COLO829 (cell line): ENCODE results near the gene ADIPOR2.
"Not testable (repeated sequence)": the region's sequence is repeated elsewhere in the genome, so short reads cannot be mapped to it uniquely, and the experiment has no call there.

Experiments used
- DNase-seq: peaks from one replicate; pipeline ENCODE4 v3.0.0; 2012; ENCODE audit warnings: low spot score

The ADIPOR2 gene

GRCh38 chr12:1705774-1706631 is 15.1 kb downstream of the ADIPOR2 start:
- no peak for DNase-seq

GRCh38 chr12:1706632-1706980 is 15.7 kb downstream of the ADIPOR2 start:
- DNase-seq = no peak

DNA sequence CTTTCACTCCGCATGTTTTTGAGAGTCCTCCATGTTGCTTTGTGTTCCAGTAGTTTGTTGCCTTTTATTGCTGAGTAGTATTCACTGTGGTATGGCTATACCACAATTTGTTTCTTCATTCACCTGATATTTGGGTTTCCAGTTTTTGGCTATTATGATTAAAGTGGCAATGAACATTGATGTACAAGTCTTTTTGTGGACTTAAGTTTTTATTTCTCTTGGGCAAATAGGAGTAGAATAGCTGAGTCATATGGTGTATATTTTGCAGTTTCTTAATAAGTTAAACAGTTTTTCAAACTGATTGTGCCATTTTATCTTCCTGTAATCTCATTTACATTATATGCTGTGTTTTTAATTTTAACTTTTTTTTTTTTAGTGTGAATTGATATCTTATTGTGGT is 16.2 kb downstream of the ADIPOR2 start:
- no peak for DNase-seq

GRCh38 chr12:1709968-1710367 is 19.1 kb downstream of the ADIPOR2 start:
- not testable (repeated sequence) for DNase-seq

DNA sequence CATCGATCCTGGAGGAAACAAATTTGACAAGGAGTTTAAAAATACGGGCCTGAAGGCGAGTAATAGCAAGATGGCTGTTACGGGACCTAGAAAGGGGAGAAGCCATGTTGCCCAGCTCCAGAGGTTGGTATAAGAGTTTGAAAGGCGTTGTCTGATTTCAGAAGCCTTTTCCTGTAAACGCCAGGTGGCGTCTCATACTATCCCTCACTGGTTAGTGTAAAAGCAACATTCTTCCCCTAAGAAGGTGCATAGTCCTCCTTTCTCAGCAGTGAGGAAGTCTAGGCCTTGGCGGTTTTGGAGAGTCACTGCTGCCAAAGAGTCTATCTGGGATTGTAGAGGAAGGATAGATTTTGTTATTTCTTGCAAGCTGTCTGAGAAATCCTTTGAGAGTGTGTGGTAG is 20.0 kb downstream of the ADIPOR2 start:
- DNase-seq = not testable (repeated sequence)

- DNase-seq = not testable (repeated sequence)
Measured at GRCh38 chr12:1711536-1712211, 20.8 kb downstream of the ADIPOR2 start.

- DNase-seq = not testable (repeated sequence)
Measured at GRCh38 chr12:1712305-1712704, 21.4 kb downstream of the ADIPOR2 start.

- not testable (repeated sequence) for DNase-seq
Measured at GRCh38 chr12:1712852-1713251, 22.0 kb downstream of the ADIPOR2 start.

DNA sequence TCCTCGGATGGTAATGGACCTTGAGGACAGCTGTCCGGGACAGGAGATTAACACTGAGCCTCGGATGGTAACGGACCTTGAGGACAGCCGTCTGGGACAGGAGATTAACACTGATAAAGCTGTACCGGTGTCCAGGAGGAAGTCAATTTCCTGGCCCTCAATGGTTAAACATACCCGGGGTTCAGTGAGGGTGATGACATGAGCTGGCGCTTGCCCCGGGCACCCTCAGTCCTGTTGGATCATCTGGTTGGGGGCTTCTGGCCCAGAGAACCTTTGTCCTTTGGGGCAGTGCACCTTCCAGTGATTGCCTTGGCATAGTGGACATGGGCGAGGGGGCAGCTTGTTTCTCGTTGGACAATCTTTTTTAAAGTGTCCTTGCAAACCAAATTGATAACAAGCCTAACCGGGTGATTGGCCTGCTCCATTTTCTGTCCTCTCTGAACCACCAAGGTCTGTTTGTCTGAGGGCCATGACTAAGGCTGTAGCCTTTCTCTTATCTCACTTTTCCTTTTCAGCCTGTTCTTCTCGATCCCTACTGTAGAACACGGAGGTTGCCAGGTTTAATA is 23.0 kb downstream of the ADIPOR2 start:
- not testable (repeated sequence) for DNase-seq

DNA sequence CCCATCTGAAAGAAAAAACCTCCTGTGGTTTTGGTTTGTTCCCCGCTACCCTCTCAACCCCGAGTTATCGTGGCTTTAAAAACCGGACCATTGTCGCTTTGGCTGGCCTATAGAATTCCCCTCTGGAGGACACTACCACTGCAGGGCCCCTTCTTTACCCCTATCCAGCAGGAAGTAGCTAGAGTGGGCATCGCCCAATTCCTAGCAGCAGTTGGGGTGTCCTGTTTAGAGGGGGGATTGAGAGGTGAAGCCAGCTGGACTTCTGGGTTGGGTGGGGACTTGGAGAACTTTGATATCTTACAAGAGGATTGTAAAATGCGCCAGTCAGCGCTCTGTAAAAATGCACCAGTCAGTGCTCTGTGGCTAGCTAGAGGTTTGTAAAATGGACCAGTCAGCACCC is 24.6 kb downstream of the ADIPOR2 start:
- DNase-seq = not testable (repeated sequence)

DNA sequence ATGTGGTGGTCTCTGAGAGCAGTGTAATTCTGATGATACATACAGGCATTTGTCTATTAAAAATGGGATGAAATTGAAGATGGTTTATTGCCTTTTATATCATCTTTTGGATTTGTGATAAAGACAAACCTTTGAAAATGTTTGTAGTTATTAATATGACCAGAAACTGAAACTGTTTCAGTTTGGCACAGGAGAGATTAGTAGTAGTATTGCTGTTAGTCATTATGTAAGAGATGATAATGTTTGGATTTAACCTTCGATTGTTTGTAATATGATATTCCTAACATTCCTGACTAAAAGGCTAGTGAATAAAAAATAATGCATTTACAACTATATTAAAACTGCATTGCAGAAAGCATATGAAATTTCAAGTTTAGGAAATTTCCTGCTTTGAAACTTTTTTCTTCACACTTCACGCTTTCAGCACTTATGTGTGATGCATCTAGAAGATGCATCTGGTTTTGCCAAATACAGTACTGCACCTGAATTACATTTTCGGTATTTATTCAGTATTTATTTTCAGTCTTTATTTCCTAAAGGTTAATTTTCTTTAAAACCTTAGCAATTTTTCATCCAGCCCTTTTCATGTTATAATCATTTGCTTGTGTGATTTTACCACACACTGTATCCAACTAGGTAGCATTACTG is 25.5 kb downstream of the ADIPOR2 start:
- no peak for DNase-seq

DNA sequence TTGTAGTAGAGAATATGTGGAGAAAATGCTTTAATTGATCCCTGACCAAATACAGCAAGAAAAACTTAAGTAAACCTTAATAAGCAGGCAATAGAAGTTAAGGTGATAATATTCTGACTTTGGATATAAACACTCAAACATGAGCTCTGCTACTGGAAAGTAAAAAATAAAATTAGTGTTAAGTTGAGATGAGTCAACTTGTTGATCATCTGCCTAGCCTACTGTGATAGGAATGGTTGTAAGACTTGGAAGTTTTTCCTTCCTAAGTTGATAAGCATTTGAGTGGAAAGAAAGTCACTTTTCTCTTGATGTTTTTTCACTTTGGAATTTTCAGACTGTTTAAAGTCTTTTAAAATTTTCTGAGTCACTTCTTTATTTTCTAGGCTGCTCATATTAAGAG is 26.0 kb downstream of the ADIPOR2 start:
- no peak for DNase-seq

DNA sequence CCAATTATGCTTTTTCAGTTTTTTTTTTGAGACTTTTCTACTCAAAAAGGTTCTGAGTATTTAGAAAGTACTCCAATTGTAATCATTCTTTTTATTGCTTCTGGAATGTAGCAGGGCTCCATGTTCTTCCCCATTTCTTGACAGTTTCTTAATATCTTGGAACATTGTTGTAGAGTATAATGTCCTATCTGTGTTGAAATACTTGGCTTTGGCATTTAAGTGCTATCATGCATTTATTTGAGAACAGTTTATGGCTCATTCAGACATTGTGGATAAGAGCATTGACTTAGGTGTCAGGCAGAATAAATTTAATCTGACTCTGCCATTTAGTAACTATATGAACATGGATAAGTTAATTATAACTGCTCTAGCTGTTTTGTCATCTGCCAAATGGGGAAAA is 28.3 kb downstream of the ADIPOR2 start:
- no peak for DNase-seq

GRCh38 chr12:1720494-1720893 is 29.6 kb downstream of the ADIPOR2 start:
- DNase-seq = no peak

- no peak for DNase-seq
Measured at GRCh38 chr12:1723721-1724120, 32.9 kb downstream of the ADIPOR2 start.

- no peak for DNase-seq
Measured at GRCh38 chr12:1724250-1724649, 33.4 kb downstream of the ADIPOR2 start.

DNA sequence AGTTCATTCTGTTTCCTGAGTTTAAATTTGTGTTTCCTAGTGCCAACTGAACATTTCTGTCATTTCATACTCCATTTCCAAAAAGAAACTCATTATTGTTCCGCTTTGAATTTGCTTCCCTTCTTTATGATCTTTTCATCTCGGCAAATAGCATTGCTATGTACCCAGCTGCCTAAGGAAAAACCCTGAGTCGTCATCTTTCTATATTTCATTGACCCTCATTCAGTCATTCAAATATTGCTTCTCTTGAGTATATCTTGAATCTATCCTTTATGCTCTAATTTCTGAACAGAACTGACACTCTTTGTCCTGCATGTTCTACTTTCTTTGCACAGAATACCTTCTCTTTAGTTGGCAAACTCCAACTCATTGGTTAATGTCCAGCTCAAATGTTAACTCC is 35.9 kb downstream of the ADIPOR2 start:
- DNase-seq = no peak

DNA sequence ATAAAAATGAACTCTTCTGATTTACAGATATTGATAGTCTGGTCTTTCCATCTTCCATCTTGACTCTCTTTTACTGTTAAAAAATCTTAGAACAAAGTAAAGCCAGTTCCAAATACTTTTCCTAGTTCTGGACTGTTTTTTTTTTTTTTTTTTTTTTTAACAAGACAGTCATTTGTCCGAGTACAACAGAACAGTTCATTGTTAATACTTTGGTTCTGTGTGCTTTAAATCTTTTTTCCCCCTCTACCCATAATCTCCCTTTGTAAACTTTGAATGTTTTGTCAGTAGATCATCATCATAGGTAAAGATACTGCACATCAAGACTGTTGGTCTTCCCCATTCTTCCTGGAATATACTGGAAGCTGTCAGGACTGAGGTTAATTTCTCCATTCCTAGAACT is 38.0 kb downstream of the ADIPOR2 start:
- peak; percentile 55 for DNase-seq

DNA sequence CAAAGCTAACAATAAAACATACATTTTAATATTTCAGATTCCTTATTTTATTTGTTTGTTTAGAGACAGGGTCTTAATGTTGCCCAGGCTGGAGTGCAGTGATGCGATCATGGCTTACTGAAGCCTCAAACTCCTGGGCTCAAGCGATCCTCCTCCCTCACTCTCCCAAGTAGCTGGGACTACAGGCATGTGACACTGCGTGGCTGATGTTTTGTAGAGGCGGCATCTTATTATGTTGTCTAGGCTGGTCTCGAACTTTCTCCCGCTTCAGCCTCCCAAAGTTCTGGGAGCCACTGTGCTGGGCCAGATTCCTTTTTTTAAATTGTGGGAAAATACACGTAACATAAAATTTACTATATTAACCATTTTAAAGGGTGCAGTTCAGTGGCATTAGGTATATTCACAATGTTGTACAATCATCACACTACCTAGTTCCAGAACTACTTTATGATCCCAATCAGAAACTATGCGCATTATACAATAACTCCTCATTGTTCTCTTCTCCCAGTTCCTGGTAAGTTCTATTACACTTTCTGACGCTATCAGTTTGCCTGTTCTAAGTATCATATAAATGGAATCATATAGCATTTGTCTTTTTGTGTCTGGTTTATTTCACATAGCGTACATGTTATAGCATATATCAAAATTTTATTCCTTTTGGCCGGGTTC is 40.3 kb downstream of the ADIPOR2 start:
- DNase-seq = no peak

DNA sequence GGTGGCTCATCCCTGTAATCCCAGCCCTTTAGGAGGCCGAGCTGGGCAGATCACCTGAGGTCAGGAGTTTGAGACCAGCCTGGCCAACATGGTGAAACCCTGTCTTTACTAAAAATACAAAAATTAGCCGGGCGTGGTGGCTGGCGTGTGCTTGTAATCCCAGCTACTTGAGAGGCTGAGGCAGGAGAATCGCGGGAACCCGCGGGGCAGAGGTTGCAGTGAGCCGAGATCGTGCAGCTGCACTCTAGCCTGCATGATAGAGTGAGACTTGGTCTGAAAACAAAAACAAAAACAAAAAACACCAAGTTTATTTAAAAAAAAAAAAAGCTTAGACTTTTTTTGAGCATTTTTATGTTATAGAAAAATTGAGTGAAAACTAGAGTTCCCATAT is 40.8 kb downstream of the ADIPOR2 start:
- DNase-seq = not testable (repeated sequence)

DNA sequence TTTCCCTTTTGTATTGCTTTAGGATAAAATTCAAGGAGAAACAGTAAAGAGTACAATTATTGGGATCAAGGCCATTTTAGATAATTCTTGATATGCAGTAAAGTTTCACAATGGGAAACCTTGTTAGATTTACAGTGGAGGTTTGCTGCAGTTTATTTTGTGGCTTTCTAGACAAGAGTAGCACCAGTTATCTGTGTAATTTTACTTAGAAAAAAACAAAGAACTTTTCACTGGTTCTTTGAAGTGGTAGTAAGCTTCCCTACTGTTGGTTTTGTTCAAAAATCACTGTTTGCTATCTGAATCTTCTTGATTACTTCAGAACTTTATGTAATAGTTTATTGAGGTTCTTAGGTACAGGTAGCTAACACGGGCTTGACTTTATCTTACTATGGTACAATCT is 42.0 kb downstream of the ADIPOR2 start:
- peak; percentile 12 for DNase-seq

DNA sequence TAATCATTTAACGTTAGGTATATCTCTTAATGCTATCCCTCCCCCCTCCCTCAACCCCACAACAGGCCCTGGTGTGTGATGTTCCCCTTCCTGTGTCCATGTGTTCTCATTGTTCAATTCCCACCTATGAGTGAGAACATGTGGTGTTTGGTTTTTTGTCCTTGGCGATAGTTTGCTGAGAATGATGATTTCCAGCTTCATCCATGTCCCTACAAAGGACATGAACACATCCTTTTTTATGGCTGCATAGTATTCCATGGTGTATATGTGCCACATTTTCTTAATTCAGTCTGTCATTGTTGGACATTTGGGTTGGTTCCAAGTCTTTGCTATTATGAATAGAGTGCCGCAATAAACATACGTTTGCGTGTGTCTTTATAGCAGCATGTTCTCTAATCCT is 42.8 kb downstream of the ADIPOR2 start:
- not testable (repeated sequence) for DNase-seq
